H54 (cell line): ENCODE data around the gene APOD.
"Not testable (repeated sequence)": the region's sequence is repeated elsewhere in the genome, so short reads cannot be mapped to it uniquely, and the experiment has no call there.

Experiments
- DNase-seq: peaks from one replicate; pipeline ENCODE4 v3.0.0; 2011; ENCODE audit warnings: low spot score, mixed read lengths; ENCODE audit not compliant: insufficient read length
- FAIRE-seq: peaks from 3 replicates; lab custom pipeline; 2011; peaks lifted over from hg19 to GRCh38; lab: Jason Lieb, UNC
- POLR2A ChIP-seq: IDR thresholded peaks from 2 replicates; pipeline ENCODE4 v1.6.1; 2011; ENCODE audit warnings: low read depth, mild to moderate bottlenecking, low read length

APOD gene

GRCh38 chr3:195583831-195584542 lies at the start of gene APOD:
Gene APOD, minus strand, starts transcription at chr3:195583940. Its CDS starts 4,479 bp downstream, at chr3:195579461.
- FAIRE-seq (no peak), DNase-seq (no peak)
- no peak for TF ChIP-seq POLR2A

DNA sequence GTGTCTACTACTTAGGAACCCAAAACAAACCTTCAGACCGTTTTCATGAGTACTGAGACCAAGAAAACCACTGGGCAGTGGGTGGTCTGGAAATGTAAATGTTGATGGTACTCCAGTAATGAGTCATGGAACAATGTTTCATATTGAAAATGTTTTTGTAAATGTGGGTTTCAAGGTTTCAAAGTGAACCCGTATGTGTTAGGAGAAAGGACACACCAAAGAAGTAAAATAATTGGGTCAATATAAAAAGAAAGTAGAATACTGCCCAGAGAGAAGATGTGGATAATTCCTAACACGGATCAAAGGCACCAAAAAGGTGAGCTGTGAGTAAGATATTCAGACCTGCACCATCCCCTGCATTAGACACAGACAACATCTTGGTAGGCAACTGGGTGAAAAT lies 49.6 kb upstream of the APOD start:
- not testable (repeated sequence) for FAIRE-seq, DNase-seq

DNA sequence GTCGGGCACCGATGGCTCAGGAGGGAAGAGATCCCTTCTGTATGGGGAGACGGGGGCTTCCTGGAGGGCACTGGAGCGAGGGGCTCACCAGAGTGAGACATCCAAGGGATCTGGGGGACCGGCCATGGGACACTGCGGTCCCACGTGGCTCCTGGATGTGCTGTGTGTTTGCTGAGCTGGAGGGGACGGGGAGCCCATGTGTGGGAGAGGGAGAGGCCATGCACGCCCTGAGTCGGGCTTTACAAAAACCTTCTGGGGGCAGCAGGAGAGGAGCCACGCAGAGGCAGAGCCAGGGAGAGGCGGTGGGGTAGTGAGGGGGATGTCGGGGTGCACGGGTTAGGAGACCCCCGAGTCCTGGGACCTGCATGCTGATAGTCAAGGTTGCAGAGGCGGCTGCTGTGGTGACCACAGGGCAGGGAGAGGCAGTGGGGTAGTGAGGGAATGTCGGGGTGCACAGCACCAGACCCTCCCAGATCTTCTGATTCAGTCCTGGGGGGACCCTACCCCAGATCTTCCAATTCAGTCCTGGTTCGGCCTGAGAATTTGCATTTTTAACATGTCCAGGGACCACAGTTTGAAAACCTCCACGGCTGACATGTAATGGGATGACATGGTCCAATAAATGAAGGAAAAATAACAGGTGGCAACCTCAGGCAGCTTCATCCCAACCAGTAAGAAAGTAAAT lies 48.9 kb upstream of the APOD start:
- FAIRE-seq, DNase-seq: not testable (repeated sequence)

DNA sequence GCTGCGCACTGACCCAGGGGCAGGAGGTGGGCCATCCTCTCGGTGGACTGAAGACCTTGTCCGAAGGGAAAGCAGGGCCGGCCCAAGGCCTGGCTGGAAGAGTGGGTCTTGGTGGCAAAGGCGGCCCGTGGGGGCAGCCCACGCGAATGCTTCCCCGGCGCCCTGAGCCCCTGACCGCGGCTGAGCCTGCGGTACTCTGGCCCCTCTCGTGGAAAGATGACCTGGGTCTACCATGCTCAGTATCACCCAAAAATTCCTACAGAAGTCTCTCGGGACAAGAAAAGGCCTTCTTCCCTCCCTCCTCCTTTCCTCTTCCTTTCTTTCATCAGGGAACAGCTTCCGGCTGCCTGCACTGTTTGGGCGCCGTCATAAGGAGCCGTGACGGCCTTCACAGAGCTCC lies 48.3 kb upstream of the APOD start:
- DNase-seq, FAIRE-seq: not testable (repeated sequence)

DNA sequence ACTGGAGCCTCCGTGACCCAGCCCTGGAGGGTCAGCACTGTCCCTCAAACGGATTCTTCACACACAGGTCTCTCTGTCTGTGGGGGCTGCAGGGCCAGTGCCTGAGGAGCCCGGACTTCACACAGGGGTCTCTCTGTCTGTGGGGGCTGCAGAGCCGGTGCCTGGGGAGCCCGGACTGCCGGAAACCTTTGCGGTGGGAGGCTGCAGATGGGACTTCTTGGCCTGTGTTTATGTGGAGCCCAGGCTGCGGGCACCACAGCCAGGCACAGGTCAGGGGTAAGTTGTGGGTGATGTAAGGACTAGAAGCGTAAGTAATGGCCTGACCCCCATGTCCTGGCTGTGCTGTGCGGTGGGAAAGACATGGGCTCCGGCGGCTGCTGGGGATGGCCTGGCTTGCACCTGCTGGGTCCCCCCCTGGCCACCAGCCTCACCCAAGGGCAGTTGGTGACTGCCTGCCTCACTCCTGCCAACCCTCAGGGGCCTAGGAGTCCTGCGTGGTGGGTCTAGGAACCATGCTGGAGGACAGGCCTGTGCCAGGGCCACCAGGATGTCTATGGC lies 47.3 kb upstream of the APOD start:
- not testable (repeated sequence) for DNase-seq, FAIRE-seq

DNA sequence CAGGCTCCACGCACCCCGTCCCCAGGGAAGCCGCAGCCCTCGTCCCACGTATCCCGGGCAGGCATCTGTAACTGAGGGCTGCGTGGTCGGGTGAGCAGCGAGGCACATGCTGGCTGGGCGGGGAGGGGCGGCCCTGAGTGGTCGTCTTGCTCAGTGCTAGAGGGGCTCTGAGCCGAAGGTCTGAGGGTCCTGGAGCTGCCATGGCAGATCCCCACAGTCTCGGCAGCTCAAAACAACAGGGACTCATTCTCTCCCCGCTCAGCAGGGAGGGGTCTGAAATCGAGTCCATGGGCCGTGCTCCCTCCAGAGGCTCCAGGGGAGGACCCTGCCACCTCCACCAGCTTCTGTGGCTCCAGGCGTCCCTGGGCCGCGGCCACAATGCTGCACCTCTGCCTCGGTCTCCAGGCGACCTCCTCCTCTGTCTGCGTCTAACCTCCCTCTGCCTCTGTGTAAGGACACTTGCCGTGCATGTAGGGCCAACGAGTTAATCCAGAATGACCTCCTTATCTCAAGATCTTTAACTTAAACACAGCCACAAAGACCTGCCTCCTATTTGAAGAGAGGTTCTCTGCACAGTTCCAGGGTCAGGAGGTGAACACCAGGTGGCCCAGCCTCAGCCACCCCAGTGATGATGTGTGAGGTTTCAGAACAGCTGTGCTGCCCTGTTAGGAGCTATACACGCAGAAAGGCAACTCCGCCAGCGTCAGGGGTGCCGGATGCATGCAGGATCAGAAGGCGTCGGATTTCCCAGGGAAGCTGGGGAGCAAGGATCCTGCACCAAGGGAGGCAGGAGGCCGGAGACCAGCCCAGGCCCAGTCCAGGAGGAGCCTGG lies 46.6 kb upstream of the APOD start:
- DNase-seq, FAIRE-seq: not testable (repeated sequence)

DNA sequence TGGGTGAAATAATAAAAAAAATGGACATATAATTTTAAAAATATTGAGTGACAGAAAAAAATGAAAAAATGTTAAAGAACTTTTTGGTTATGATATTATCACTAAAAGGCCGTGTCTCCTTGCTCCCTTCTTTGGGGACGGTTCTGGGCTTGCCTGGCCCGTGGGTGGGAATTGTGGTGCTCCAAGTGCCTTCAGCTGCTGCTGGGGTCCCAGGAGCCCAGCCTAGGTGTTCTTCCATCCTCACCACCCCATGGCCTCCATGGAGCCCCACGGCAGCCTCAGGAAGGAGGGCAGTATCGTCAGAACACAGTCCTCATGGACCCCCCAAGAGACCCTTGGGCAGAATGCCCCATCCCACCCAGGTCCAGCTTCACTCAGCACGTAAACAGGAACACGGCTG lies 45.9 kb upstream of the APOD start:
- FAIRE-seq, DNase-seq: not testable (repeated sequence)

DNA sequence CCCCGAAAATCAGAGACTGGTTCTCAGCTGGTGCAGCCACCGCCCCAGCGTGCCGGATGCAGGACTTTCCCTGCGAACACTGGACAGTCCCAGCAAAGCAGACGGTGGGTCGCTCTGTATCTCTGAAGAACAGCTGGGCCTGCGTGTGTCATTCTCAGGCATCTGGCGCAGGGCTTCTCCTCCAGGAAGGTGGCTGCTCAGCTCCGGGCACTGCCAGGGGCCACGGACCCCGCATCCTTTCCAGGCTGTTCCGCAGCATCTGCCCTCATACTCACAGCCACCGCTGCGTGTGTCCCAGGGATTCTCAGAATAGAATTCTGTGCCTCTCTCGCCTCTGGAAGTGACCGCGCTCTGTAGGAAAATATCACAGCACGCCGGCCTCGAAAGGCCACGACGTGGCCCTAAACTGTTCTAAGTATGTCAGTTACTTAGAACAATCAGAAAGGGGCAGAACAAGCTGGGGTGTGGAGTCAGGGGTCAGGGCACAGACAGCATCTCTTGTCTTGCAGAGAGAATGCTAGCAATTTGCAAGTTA lies 44.7 kb upstream of the APOD start:
- FAIRE-seq, DNase-seq: not testable (repeated sequence)

GRCh38 chr3:195627515-195628385 lies 44.0 kb upstream of the APOD start:
- FAIRE-seq = not testable (repeated sequence)

GRCh38 chr3:195624603-195625560 lies 41.1 kb upstream of the APOD start:
- FAIRE-seq, DNase-seq: not testable (repeated sequence)

More at GRCh38 chr3:195627515-195628385, 44.0 kb upstream of the APOD start:
- not testable (repeated sequence) for DNase-seq

DNA sequence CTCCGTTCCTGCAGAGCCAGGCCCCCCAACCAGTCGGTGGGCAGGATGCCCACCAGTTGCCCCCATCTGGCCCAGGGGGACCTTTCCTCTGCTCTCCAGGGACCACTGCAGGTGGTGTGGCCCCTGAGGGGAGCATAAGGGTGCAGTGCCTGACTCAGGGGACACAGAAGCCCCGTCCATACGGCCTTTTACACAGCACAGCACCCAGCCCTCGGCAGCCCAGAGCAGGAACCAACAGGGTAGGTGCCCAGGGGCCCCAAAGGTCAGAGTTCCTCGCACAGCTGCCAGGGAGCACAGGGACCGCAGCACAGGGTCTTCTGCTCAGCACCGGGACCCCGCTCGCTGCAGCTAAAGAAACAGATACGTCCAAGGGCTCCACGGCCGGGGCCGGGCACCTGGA lies 40.4 kb upstream of the APOD start:
- FAIRE-seq, DNase-seq: not testable (repeated sequence)

DNA sequence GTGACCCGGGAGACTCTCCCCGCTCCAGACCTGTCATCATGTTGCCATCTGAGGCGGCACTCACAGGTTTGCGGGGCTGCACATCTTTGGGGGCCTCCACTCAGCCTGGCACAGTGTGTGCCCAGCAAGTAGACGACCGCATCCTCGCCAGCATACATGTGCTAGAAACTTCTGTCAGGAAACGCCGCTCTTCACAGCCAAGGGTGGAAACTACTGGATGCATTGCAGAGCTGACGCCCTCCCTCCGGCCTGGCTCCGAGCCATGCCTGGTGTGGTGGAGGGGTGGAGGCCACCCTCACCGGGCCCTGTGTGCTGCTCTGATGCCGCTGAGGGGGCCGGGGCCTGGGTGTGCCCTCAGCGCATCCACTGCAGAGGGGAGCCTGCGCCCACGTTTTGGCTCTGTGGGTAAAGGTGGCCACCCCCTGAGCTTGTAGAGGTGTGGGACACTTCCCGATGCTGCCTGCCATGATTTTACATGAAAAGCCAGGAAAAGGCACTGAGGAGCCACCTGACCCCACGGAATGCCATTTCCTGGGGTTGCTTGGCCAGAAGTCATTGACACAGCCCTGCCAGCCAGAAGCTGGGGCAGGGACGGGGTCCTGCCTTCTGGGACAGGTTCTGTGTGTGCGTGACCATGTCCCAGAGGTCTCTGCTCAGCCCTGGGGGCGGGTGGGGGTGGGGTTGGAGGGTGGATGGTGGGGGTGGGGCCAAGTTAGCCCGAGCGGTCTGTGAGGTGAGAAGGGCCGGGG lies 39.7 kb upstream of the APOD start:
- FAIRE-seq, DNase-seq: not testable (repeated sequence)

- DNase-seq, FAIRE-seq: not testable (repeated sequence)
Observed at GRCh38 chr3:195622523-195623170, 38.9 kb upstream of the APOD start.

DNA sequence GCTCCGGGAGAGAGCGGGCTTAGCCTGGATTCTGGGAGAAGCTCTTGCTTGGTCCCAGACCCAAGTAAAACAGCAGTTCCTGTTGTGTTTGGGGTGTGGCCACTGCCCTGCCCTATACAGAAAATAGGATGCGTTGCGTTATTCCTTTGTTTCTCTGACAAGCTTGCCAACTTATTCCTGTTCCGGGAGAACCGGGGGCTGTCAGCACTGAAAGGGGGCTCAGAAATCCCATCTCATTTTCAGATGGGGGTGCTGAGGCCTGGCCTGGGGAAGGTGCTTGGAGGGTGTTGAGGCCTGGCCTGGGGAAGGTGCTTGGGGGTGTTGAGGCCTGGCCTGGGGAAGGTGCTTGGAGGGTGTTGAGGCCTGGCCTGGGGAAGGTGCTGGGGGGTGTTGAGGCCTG lies 38.3 kb upstream of the APOD start:
- not testable (repeated sequence) for FAIRE-seq, DNase-seq

DNA sequence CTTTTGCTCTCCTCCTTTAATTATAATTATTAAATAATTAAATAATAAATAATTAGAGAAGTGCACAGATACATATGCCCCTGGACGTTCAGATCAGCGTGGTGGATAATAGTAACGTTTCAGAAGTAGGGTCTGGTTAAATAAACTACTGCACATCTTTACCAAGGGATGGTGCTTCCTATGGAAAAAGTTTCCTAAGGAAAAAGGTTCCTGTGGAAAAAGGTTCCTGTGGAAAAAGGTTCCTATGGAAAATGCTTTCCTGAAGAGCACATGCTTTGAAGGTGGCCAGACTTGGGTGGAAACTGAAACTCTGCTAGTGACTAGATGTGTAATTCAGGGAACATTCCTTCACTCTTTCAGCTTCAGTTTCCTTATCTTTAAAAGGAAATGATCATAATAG lies 37.4 kb upstream of the APOD start:
- DNase-seq, FAIRE-seq: not testable (repeated sequence)

- not testable (repeated sequence) for FAIRE-seq, DNase-seq
Observed at GRCh38 chr3:195620476-195620875, 36.7 kb upstream of the APOD start.
